Suprapubic skin (tissue), 4 donors: ENCODE results near the gene ACSL3. TPM values are rescaled to one million over a fixed set of nuclear protein-coding genes. Genes with fewer than 3 reads are reported as not detected.

ENCODE experiments used
- DNase-seq, 2 donors: peaks; one replicate each; pipeline ENCODE4 v3.0.0-alpha.2; 2019; ENCODE audit warnings: low spot score in 2 of 2
- H3K27ac ChIP-seq: fragments of 200-600 bp; sonication (generic); one replicate; pipeline ENCODE4 v1.5.1; 2019
- H3K27me3 ChIP-seq: fragments of 200-600 bp; sonication (generic); one replicate; pipeline ENCODE4 v1.5.1; 2019
- H3K36me3 ChIP-seq: fragments of 200-600 bp; sonication (generic); one replicate; pipeline ENCODE4 v1.5.1; 2019
- H3K4me1 ChIP-seq: fragments of 200-600 bp; sonication (generic); one replicate; pipeline ENCODE4 v1.5.1; 2019
- H3K4me3 ChIP-seq: fragments of 200-600 bp; sonication (generic); one replicate; pipeline ENCODE4 v1.5.1; 2019; ENCODE audit warnings: mild to moderate bottlenecking
- H3K9me3 ChIP-seq: fragments of 200-600 bp; sonication (generic); one replicate; pipeline ENCODE4 v1.5.1; 2019
- CTCF ChIP-seq, 2 donors: fragments of 200-600 bp in 1 of 2; fragments of 450-650 bp in 1 of 2; sonication (generic) in 1 of 2; IDR thresholded peaks; one replicate each; pipeline ENCODE4 v1.5.1; 2016 to 2019; ENCODE audit warnings: antibody characterized with exemption in 2 of 2, mild to moderate bottlenecking in 1 of 2, moderate library complexity in 1 of 2
- EP300 ChIP-seq: sonication (generic); formaldehyde crosslinking; IDR thresholded peaks from one replicate; pipeline ENCODE4 v1.6.1; 2017; ENCODE audit warnings: antibody characterized with exemption
- POLR2A ChIP-seq, 2 donors: fragments of 450-650 bp; IDR thresholded peaks; one replicate each; pipeline ENCODE4 v1.6.1; 2017; ENCODE audit warnings: antibody characterized with exemption in 2 of 2, mild to moderate bottlenecking in 2 of 2, moderate library complexity in 2 of 2
- POLR2AphosphoS5 ChIP-seq, 3 donors: sonication (generic); formaldehyde crosslinking; IDR thresholded peaks; one replicate each; pipeline ENCODE4 v1.6.1; 2017; ENCODE audit warnings: antibody characterized with exemption in 3 of 3
- WGBS: methylation state at CpG from one replicate; pipeline ENCODE4 v1.1.5; 2018; 5-methylcytosine and 5-hydroxymethylcytosine counted together
- total RNA-seq, 4 donors: library from RNA; depleted of rRNA; stranded (reverse); fragments of >200 nt; gene quantifications; one replicate each; pipeline ENCODE4 v1.1.0, GENCODE V29; 2016

The ACSL3 gene
- total RNA-seq, 4 donors from 2014 or later = 46.6 to 154 (median 60.2) TPM

GRCh38 chr2:222877556-222878300 lies 16.9 kb downstream of the ACSL3 start:
- no peaks in the 10 kb centered on the region for H3K27me3 ChIP-seq
- no peaks in the 10 kb centered on the region for H3K9me3 ChIP-seq
- H3K4me1 ChIP-seq = peaks cover 4% of the 10 kb centered on the region
- H3K36me3 ChIP-seq = no peaks in the 10 kb centered on the region
- no peak for TF ChIP-seq POLR2AphosphoS5 (IDR thresholded peaks at IDR 0.05)
- no peak for TF ChIP-seq POLR2A (IDR thresholded peaks at IDR 0.05)
- TF ChIP-seq EP300 = no peak
- TF ChIP-seq CTCF (IDR thresholded peaks at IDR 0.05) = no peak
- no peak for DNase-seq
- no peak overlapping the region for H3K27ac ChIP-seq
- 71% methylated on average over 2 of the region's 2 CpGs for WGBS
- H3K4me3 ChIP-seq = no peak overlapping the region

- no peak overlapping the region for H3K27ac ChIP-seq
- WGBS = 93% methylated on average over 5 of the region's 5 CpGs
- TF ChIP-seq POLR2A (IDR thresholded peaks at IDR 0.05) (no peak), CTCF (IDR thresholded peaks at IDR 0.05) (no peak), EP300 (no peak)
- H3K36me3 ChIP-seq = no peaks in the 10 kb centered on the region
- H3K4me3 ChIP-seq = no peak overlapping the region
- peaks cover 8% of the 10 kb centered on the region for H3K4me1 ChIP-seq
- H3K27me3 ChIP-seq = no peaks in the 10 kb centered on the region
- DNase-seq = no peak
- H3K9me3 ChIP-seq = no peaks in the 10 kb centered on the region
Observed at GRCh38 chr2:222878301-222878876, 17.6 kb downstream of the ACSL3 start.

- Histone ChIP-seq H3K9me3 (no peaks in the 10 kb centered on the region), H3K36me3 (no peaks in the 10 kb centered on the region), H3K4me1 (peaks cover 13% of the 10 kb centered on the region), H3K27ac (no peak overlapping the region), H3K4me3 (no peak overlapping the region), H3K27me3 (no peaks in the 10 kb centered on the region)
- no peak for DNase-seq
- 91% methylated on average over 10 of the region's 10 CpGs for WGBS
- TF ChIP-seq CTCF (IDR thresholded peaks at IDR 0.05) (no peak), EP300 (no peak), POLR2AphosphoS5 (IDR thresholded peaks at IDR 0.05) (no peak), POLR2A (IDR thresholded peaks at IDR 0.05) (no peak)
Observed at GRCh38 chr2:222878877-222879603, 18.2 kb downstream of the ACSL3 start.

GRCh38 chr2:222879604-222879933 lies 18.7 kb downstream of the ACSL3 start:
- 87% methylated on average over 3 of the region's 3 CpGs for WGBS
- Histone ChIP-seq H3K4me3 (no peak overlapping the region), H3K27ac (no peak overlapping the region), H3K27me3 (no peaks in the 10 kb centered on the region), H3K4me1 (peaks cover 18% of the 10 kb centered on the region), H3K36me3 (no peaks in the 10 kb centered on the region), H3K9me3 (no peaks in the 10 kb centered on the region)
- TF ChIP-seq EP300 (no peak), POLR2AphosphoS5 (IDR thresholded peaks at IDR 0.05) (no peak)
- no peak for DNase-seq

- no peak for TF ChIP-seq POLR2A (IDR thresholded peaks at IDR 0.05)
- no peak for TF ChIP-seq EP300
- no peak for TF ChIP-seq CTCF (IDR thresholded peaks at IDR 0.05)
- no peak for TF ChIP-seq POLR2AphosphoS5 (IDR thresholded peaks at IDR 0.05)
- no peak for DNase-seq
- Histone ChIP-seq H3K36me3 (no peaks in the 10 kb centered on the region), H3K27me3 (no peaks in the 10 kb centered on the region), H3K4me3 (no peak overlapping the region), H3K4me1 (peaks cover 31% of the 10 kb centered on the region), H3K27ac (no peak overlapping the region), H3K9me3 (no peaks in the 10 kb centered on the region)
- WGBS = 77% methylated on average over 6 of the region's 6 CpGs
Observed at GRCh38 chr2:222882484-222882928, 21.7 kb downstream of the ACSL3 start.
